Stimulated activated naive B cell treated with anti-CD40 and anti-IgM and Interleukin-4, amounts not matched to agents 10 μg/mL and 1 μg/mL and 100 μg/mL, for 72 hours (primary cell): ENCODE data around the gene DYSF.

Experiments used
- ATAC-seq, 2 donors: fragments of 150-1000 bp; cut with Tn5 transposase; replicated peaks; 2 replicates each; pipeline ENCODE4 v1.10.0; 2021; ENCODE audit warnings: moderate library complexity in 1 of 2
- DNase-seq: peaks from one replicate; pipeline ENCODE4 v3.0.0; 2021
- H3K27ac Mint-ChIP-seq: one replicate; pipeline ENCODE4 v1.8.0; 2022; ENCODE audit warnings: mild to moderate bottlenecking, mixed read lengths
- H3K27me3 Mint-ChIP-seq, 2 donors: one replicate each; pipeline ENCODE4 v1.8.0; 2022; ENCODE audit warnings: mixed read lengths in 2 of 2
- H3K36me3 Mint-ChIP-seq, 2 donors: one replicate each; pipeline ENCODE4 v1.8.0; 2022; ENCODE audit warnings: mixed read lengths in 2 of 2, mild to moderate bottlenecking in 1 of 2
- H3K4me1 Mint-ChIP-seq, 2 donors: one replicate each; pipeline ENCODE4 v1.8.0; 2022; ENCODE audit warnings: mixed read lengths in 2 of 2, mild to moderate bottlenecking in 1 of 2
- H3K4me3 Mint-ChIP-seq, 2 donors: one replicate each; pipeline ENCODE4 v1.8.0; 2022; ENCODE audit warnings: mild to moderate bottlenecking in 2 of 2, mixed read lengths in 2 of 2, moderate library complexity in 1 of 2
- H3K9me3 Mint-ChIP-seq, 2 donors: one replicate each; pipeline ENCODE4 v1.8.0; 2022; ENCODE audit warnings: mixed read lengths in 2 of 2, mild to moderate bottlenecking in 1 of 2

Gene DYSF

DNA sequence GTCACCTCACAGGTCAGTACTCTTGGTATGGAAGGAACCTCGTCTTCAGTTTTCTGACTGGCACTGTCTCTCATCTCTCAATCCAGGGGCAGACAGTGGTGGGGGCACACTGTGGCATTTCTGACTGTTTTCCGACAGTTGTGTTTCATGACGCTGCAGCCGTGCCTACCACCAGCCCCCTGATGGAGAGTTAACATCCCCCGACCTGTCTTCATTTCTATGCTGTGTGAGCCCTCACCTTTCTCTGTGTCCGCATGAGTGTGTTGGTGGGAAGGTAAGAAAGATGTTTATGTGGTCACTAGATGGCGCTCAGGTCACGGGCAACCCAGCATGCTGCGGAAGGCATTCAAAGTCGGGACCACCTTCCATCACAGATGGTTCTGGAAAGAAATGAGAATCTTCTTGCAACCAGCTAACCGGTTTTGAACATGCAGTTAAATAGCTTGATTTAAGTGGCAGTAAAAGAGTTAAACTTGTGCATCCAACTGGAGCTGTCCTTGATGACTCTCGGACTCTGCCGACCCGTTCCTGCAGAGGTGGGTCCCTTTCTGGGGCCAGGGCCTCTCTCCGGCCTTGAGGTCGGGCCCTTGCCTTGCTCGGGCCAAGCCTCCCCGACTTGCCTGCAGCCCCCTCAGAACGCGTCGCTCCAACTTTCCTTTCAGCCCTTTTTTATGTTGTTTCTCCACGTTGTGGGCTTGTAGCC is 92.4 kb downstream of the DYSF start:
- peaks cover 0 to 2% of the 10 kb centered on the region in 2 donors for H3K9me3 Mint-ChIP-seq
- DNase-seq (peak; percentile 27), ATAC-seq (peak; percentile 80 to 86)
- no peak overlapping the region for H3K27ac Mint-ChIP-seq
- peak overlapping the region; percentile 50 to 72 for H3K4me3 Mint-ChIP-seq
- peaks cover 6 to 7% of the 10 kb centered on the region in 2 donors for H3K4me1 Mint-ChIP-seq
- H3K36me3 Mint-ChIP-seq: peaks cover 0 to 4% of the 10 kb centered on the region in 2 donors
- peaks cover 28 to 43% of the 10 kb centered on the region in 2 donors for H3K27me3 Mint-ChIP-seq

DNA sequence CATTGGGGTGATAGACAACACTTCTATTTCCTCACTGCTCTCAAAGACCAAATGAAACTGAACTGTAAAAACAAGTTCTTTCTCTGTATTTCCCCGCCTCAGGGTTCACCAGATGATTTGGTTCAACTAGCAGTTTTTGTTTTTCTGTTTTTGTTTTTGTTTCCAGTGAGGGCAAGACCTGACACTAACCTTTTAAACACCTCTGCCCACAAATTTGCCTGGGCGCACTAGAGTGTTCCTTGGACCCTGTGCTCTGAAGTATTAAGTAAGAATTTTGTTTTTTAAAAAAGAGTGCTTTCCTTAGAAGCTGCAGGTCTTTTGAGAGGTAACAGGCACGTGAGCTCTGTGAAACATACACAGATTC is 92.9 kb downstream of the DYSF start:
- Mint-ChIP-seq H3K4me3 (no peak overlapping the region), H3K4me1 (peaks cover 6 to 7% of the 10 kb centered on the region in 2 donors), H3K27me3 (peaks cover 29 to 44% of the 10 kb centered on the region in 2 donors), H3K36me3 (peaks cover 0 to 4% of the 10 kb centered on the region in 2 donors), H3K9me3 (peaks cover 0 to 2% of the 10 kb centered on the region in 2 donors), H3K27ac (no peak overlapping the region)
- ATAC-seq (no peak), DNase-seq (no peak)

DNA sequence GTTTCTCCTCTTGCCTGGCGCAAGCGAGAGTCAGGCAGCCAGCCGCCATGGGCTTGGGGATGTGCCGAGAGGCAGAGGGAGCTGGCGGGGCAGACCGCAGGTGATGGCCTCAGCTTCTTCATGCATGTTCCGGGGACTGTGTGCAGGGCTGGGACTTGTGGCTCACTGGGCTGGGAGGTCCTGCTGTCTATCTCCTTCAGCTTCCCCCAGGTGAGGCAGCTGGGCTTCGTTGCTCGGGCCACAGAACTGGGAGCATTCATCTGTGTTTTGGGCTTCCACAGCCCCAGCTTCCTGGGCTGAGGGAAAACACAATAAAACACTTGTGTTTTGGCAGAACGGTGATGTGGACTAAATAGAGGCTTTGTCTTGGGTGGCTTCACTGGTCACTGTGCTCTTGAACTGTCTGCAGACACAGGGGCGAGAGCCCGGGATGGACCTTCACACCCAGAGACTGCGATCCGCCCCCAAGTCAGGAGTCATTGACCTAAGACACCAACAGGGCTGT is 93.5 kb downstream of the DYSF start:
- peaks cover 0 to 2% of the 10 kb centered on the region in 2 donors for H3K9me3 Mint-ChIP-seq
- H3K36me3 Mint-ChIP-seq: peaks cover 0 to 4% of the 10 kb centered on the region in 2 donors
- no peak for ATAC-seq
- H3K4me1 Mint-ChIP-seq: peaks cover 6 to 7% of the 10 kb centered on the region in 2 donors
- H3K4me3 Mint-ChIP-seq: no peak overlapping the region
- peaks cover 33 to 49% of the 10 kb centered on the region in 2 donors for H3K27me3 Mint-ChIP-seq
- no peak overlapping the region for H3K27ac Mint-ChIP-seq
- no peak for DNase-seq

DNA sequence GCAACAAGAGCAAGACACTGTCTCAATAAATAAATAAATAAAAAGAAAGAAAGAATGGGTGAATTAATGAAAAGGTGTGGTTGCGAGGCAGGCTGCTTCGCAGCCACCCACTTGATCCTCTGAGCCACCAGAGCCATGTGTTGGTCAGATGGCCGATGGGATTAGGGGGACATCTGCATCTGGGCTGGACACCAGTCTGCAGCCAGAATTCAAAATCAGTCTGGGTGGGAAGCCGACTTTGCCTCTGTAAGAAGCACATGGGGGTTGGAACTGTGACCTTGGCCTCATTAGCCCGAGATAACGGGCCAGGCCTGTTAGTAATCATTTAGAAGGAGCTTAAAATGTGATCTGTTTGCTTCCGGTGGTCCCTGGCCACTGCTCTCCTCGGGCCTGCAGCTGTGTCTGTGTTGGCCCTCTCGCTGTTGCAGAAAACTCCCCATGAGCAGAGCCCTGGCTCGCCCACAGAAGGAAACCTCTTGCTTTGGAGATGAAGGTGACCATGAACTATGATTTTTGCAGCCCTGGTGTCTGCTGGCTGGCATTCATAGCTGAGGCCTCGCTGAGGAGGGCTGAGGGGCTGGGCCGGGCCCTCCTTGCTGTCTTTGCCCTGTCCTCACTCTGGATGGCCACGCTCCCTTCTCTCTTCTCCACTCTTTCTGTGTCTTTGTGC is 94.4 kb downstream of the DYSF start:
- Mint-ChIP-seq H3K36me3 (peaks cover 0 to 4% of the 10 kb centered on the region in 2 donors), H3K4me1 (peaks cover 6 to 7% of the 10 kb centered on the region in 2 donors), H3K27ac (no peak overlapping the region), H3K4me3 (no peak overlapping the region), H3K27me3 (peaks cover 33 to 49% of the 10 kb centered on the region in 2 donors), H3K9me3 (peaks cover 0 to 2% of the 10 kb centered on the region in 2 donors)
- no peak for DNase-seq
- ATAC-seq: no peak

DNA sequence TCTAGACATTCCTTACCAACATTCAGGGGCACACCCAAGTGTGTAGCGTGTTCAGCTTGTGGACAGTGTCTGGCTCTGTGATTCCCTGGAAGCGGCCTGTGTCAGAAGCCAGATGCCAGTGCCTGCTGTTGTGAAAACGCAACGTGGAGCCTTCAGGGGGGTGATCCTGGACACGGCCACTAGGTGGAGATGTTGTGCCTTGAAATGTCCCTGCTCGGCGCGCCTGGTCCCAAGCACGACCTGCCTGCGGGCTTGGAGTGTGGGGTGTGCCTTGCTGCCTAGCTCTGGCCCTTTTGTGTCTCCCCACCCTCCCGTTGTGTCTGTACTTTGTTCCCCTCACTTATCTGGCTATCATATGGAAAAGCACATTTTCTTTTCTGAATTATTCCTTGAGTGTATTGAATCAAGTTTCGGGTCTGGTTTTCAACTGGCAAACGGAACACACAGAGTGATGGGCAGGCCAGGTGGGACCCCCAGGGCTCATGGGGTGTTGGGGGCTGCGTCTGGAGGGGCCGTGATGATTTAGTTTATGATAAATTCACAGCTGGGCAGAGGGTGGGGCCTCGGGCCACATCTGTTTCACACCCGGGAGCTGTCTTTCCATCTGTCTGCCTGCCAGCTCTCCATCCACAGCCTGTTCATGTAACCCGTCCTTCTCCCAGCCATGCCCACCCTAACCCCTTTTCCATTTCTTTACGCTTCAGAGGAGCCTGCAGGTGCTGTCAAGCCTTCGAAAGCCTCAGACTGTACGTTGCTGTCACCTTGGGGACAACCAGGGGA is 95.5 kb downstream of the DYSF start:
- Mint-ChIP-seq H3K27me3 (peaks cover 33 to 49% of the 10 kb centered on the region in 2 donors), H3K36me3 (peaks cover 0 to 3% of the 10 kb centered on the region in 2 donors), H3K4me3 (no peak overlapping the region), H3K9me3 (peaks cover 0 to 2% of the 10 kb centered on the region in 2 donors), H3K27ac (no peak overlapping the region), H3K4me1 (peaks cover 6 to 7% of the 10 kb centered on the region in 2 donors)
- peak; percentile 63 to 66 for ATAC-seq
- DNase-seq: peak; percentile 29

DNA sequence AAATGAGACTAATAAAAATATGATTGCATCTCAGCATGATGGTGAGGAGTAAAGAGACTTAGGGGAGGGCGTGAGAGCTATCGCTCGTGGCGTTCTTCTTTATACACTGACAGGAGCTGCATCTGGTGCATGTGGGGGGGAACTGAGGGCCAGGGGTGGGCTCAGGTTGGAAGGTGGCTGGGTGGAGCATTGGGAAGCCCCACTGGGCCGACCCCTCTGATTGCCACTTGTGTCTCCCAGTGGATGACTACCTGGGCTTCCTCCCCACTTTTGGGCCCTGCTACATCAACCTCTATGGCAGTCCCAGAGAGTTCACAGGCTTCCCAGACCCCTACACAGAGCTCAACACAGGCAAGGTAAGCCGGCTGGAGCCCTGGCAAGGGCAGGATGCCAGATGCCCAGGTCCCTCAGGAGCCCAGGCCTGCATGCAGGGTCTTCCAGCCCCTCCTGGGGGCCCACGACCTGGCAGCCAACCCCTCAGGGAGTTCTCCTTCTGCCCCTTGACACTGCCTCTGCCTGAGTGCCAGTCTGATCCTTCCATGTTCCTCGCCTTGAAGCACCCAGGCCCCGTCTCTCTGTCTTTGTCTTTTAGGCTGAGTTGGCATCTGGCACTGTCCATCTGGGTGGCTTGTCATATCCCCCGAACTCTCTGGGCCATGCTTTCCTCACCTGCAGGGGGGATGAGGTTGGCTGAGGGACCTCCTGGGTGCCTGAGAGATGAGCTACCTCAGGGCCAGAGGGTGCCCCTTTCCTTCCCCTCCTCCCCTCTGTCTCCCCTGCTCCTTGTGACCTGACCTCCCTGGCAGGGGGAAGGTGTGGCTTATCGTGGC is 97.7 kb downstream of the DYSF start:
- no peak overlapping the region for H3K4me3 Mint-ChIP-seq
- ATAC-seq (no peak), DNase-seq (no peak)
- H3K27me3 Mint-ChIP-seq: peaks cover 20 to 34% of the 10 kb centered on the region in 2 donors
- peaks cover 0 to 2% of the 10 kb centered on the region in 2 donors for H3K9me3 Mint-ChIP-seq
- H3K27ac Mint-ChIP-seq: peak overlapping the region; percentile 27
- no peaks in the 10 kb centered on the region for H3K4me1 Mint-ChIP-seq
- no peaks in the 10 kb centered on the region for H3K36me3 Mint-ChIP-seq

DNA sequence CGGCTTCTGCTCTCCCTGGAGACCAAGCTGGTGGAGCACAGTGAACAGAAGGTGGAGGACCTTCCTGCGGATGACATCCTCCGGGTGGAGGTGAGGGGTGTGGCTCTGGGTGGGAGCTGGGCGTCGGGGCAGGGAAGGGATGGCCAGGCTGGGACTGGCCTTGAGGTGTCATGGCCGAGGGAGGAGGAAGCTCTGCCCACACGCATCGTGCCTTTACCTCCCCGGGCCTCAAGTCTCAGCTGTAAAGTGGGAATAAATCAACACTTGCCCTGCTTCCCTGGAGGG is 98.2 kb downstream of the DYSF start:
- H3K4me1 Mint-ChIP-seq: no peaks in the 10 kb centered on the region
- H3K4me3 Mint-ChIP-seq: no peak overlapping the region
- no peaks in the 10 kb centered on the region for H3K36me3 Mint-ChIP-seq
- H3K27me3 Mint-ChIP-seq: peaks cover 18 to 30% of the 10 kb centered on the region in 2 donors
- peak overlapping the region; percentile 27 for H3K27ac Mint-ChIP-seq
- DNase-seq (no peak), ATAC-seq (no peak)
- H3K9me3 Mint-ChIP-seq: peaks cover 0 to 2% of the 10 kb centered on the region in 2 donors

DNA sequence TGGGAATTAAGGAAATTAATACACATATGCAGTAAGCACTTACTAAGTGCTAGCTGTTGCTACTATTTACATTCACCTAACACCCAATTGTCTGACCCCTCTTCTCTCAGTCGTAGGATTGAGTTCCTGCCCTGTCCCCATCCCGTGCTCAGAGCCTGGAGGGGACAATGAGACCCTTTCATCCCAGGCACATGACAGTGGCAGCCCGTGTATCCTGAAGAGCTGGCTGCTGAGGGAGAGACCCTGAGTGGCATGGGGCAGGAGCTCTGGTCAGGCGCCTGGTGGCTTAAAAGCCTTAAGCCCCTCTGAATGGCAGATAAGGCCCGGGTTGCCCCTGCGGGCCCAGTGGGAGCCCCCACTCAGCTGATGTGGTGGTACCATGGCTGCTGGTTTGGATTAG is 99.0 kb downstream of the DYSF start:
- ATAC-seq (no peak), DNase-seq (no peak)
- H3K9me3 Mint-ChIP-seq: peaks cover 0 to 2% of the 10 kb centered on the region in 2 donors
- no peak overlapping the region for H3K4me3 Mint-ChIP-seq
- H3K4me1 Mint-ChIP-seq: no peaks in the 10 kb centered on the region
- no peak overlapping the region for H3K27ac Mint-ChIP-seq
- no peaks in the 10 kb centered on the region for H3K36me3 Mint-ChIP-seq
- peaks cover 14 to 24% of the 10 kb centered on the region in 2 donors for H3K27me3 Mint-ChIP-seq

DNA sequence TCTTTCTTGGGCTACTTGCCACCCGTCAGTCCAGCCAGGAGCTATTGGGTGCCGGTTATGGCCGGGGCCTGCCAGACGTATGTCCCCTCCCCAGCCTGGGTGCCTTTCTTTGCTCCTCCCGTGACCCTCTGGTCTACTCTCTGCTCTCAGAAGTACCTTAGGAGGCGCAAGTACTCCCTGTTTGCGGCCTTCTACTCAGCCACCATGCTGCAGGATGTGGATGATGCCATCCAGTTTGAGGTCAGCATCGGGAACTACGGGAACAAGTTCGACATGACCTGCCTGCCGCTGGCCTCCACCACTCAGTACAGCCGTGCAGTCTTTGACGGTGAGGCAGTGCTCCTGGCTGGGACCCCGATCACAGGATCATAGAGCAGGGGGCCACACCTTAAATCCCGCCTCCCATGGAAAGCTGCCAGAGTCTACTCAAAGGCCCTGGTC is 99.5 kb downstream of the DYSF start:
- ATAC-seq (no peak), DNase-seq (no peak)
- Mint-ChIP-seq H3K9me3 (peaks cover 0 to 2% of the 10 kb centered on the region in 2 donors), H3K36me3 (no peaks in the 10 kb centered on the region), H3K4me1 (no peaks in the 10 kb centered on the region), H3K27ac (no peak overlapping the region), H3K27me3 (peaks cover 14 to 22% of the 10 kb centered on the region in 2 donors), H3K4me3 (no peak overlapping the region)

DNA sequence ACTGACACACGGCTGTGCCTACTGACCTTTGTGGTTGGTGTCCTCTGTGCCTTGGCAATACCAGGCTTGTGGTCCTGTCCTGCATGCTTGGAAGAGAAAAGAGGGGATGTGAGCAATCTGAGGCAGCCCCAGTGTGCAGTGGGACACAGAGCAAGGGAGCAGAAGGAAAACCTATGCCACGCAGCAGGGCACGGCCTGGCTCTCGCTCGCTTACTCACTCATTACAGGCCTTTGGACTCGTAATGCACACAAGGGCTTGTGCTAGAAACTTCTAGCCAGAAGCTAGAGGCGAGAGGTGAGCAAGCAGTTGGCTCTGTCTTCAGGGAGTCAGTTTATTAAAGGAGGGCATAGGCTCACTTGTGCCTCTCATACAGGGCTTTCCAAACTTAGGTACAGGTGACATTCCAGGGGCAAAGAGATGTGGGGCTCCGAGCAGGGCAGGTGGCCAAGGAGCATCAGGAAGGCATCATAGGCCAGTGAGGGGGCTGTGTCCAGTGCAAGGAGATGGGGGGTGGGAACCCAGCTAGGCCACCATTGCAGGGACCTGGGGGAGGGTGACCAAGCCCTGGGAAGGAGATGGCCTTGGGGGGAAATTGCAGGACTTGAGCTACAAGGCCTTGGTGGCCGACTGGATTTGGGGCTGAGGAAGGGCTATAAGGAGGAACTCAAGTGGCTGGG is 100.8 kb downstream of the DYSF start:
- H3K36me3 Mint-ChIP-seq: no peaks in the 10 kb centered on the region
- no peaks in the 10 kb centered on the region for H3K9me3 Mint-ChIP-seq
- no peak for DNase-seq
- no peaks in the 10 kb centered on the region for H3K4me1 Mint-ChIP-seq
- no peak overlapping the region for H3K4me3 Mint-ChIP-seq
- H3K27ac Mint-ChIP-seq: no peak overlapping the region
- no peak for ATAC-seq
- peaks cover 14 to 16% of the 10 kb centered on the region in 2 donors for H3K27me3 Mint-ChIP-seq

DNA sequence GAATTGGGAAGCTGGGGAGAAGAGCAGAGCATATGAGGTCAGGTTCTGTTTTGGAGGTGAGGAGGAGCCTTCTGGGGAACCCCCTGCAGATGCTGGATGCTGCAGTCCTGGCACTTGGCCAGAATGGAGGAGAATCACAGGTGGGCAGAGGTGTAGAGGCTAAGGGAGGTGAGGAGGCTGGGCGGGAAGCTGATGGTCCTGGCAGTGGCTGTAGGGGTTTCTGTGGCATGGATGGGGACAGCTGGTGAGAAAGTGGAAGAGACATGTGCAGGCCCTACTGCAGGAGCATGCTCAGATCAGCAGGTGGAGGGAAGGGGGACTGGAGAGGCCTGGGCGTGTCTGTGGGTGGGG is 101.3 kb downstream of the DYSF start:
- Mint-ChIP-seq H3K27me3 (peaks cover 13 to 14% of the 10 kb centered on the region in 2 donors), H3K36me3 (no peaks in the 10 kb centered on the region), H3K4me1 (no peaks in the 10 kb centered on the region), H3K4me3 (no peak overlapping the region), H3K9me3 (no peaks in the 10 kb centered on the region), H3K27ac (no peak overlapping the region)
- no peak for DNase-seq
- no peak for ATAC-seq

DNA sequence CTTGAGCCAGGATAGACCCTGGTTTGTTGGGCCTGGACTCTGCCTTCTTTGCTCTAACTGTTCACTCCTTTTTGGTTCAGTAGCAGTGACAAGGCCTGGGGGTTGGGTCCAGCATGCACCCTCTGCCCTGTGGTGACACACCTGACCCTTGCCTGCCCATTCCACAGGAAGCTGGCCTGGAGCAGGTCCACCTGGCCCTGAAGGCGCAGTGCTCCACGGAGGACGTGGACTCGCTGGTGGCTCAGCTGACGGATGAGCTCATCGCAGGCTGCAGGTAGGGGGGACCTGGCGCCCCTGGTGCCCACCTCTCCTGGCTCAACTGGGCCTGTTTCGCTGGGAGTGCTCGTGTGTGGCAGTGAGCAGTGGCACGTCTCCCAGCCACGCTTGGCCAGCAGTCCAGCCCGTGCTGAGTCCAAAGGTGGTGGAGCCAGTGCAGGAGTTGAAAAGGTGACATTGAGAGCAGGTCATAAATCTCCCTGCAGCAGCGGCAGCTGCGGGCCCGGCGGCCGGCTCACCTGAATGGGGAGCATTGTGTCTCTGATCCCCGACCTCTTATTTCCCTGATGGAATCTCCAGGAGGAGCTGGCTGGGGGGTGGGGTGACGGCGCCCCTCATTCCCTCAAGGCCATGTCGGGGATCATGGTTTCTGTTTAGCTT is 102.6 kb downstream of the DYSF start:
- no peaks in the 10 kb centered on the region for H3K4me1 Mint-ChIP-seq
- no peak for ATAC-seq
- peaks cover 9 to 12% of the 10 kb centered on the region in 2 donors for H3K27me3 Mint-ChIP-seq
- H3K36me3 Mint-ChIP-seq: no peaks in the 10 kb centered on the region
- H3K9me3 Mint-ChIP-seq: no peaks in the 10 kb centered on the region
- H3K4me3 Mint-ChIP-seq: no peak overlapping the region
- DNase-seq: no peak
- no peak overlapping the region for H3K27ac Mint-ChIP-seq

DNA sequence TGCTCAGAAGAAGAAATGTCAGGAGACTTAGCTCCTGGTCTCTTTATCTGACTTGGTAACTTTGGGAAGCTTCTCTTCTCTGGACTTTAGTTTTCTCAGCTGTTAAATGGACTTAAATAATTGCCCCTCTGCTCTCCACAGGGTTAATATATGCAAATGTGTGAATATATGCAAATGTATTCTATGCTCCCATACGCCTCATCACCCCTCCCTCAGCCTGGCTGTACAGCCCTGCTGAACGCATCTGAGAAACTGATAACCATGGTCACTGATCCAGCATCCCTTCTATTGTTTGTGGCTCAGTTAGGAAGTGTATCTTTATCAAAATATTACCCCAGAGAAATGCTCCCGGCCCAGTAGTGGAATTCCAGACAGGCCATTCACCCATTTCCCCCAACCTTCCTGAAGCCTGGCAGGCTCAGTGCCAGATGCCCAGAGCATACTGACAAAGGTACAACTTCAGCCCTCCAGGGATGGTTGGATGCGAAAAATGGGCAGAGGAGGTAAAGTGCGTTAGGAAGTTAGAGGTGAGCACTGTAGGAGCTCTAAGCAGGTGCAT is 103.4 kb downstream of the DYSF start:
- ATAC-seq: no peak
- no peaks in the 10 kb centered on the region for H3K36me3 Mint-ChIP-seq
- H3K4me1 Mint-ChIP-seq: no peaks in the 10 kb centered on the region
- no peak overlapping the region for H3K27ac Mint-ChIP-seq
- no peak for DNase-seq
- peaks cover 3 to 6% of the 10 kb centered on the region in 2 donors for H3K27me3 Mint-ChIP-seq
- no peaks in the 10 kb centered on the region for H3K9me3 Mint-ChIP-seq
- H3K4me3 Mint-ChIP-seq: no peak overlapping the region
